ENCODE data around the gene KPNA6. TPM values are rescaled to one million over a fixed set of nuclear protein-coding genes. Genes with fewer than 3 reads are reported as not detected.
A peak's percentile ranks its signal among the peaks of the same experiment; 100 is the strongest.

KPNA6 gene
- polyA plus RNA-seq, 1 donor from 2014 or later = 17.3 TPM

- TF ChIP-seq RAD21 (conservative IDR thresholded peaks at IDR 0.05) (no peak), MXI1 (conservative IDR thresholded peaks at IDR 0.05; ENCODE audit: poor library complexity, severe bottlenecking) (peak; percentile 90), SMC3 (conservative IDR thresholded peaks at IDR 0.05; ENCODE audit: poor library complexity) (peak; percentile 17), TAF1 (IDR thresholded peaks at IDR 0.05; ENCODE audit: low read depth) (no peak), EP300 (conservative IDR thresholded peaks at IDR 0.05; ENCODE audit: poor library complexity, severe bottlenecking) (no peak), EZH2 (IDR thresholded peaks at IDR 0.05; ENCODE audit: borderline replicate concordance, insufficient read depth, low read length, poor library complexity, severe bottlenecking) (no peak), POLR2AphosphoS5 (IDR thresholded peaks at IDR 0.05) (peak; percentile 94)
- TF ChIP-seq, protein P1, sequence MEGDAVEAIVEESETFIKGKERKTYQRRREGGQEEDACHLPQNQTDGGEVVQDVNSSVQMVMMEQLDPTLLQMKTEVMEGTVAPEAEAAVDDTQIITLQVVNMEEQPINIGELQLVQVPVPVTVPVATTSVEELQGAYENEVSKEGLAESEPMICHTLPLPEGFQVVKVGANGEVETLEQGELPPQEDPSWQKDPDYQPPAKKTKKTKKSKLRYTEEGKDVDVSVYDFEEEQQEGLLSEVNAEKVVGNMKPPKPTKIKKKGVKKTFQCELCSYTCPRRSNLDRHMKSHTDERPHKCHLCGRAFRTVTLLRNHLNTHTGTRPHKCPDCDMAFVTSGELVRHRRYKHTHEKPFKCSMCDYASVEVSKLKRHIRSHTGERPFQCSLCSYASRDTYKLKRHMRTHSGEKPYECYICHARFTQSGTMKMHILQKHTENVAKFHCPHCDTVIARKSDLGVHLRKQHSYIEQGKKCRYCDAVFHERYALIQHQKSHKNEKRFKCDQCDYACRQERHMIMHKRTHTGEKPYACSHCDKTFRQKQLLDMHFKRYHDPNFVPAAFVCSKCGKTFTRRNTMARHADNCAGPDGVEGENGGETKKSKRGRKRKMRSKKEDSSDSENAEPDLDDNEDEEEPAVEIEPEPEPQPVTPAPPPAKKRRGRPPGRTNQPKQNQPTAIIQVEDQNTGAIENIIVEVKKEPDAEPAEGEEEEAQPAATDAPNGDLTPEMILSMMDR (IDR thresholded peaks at IDR 0.05; ENCODE audit: poor library complexity, severe bottlenecking) = no peak
- TF ChIP-seq, protein P2, sequence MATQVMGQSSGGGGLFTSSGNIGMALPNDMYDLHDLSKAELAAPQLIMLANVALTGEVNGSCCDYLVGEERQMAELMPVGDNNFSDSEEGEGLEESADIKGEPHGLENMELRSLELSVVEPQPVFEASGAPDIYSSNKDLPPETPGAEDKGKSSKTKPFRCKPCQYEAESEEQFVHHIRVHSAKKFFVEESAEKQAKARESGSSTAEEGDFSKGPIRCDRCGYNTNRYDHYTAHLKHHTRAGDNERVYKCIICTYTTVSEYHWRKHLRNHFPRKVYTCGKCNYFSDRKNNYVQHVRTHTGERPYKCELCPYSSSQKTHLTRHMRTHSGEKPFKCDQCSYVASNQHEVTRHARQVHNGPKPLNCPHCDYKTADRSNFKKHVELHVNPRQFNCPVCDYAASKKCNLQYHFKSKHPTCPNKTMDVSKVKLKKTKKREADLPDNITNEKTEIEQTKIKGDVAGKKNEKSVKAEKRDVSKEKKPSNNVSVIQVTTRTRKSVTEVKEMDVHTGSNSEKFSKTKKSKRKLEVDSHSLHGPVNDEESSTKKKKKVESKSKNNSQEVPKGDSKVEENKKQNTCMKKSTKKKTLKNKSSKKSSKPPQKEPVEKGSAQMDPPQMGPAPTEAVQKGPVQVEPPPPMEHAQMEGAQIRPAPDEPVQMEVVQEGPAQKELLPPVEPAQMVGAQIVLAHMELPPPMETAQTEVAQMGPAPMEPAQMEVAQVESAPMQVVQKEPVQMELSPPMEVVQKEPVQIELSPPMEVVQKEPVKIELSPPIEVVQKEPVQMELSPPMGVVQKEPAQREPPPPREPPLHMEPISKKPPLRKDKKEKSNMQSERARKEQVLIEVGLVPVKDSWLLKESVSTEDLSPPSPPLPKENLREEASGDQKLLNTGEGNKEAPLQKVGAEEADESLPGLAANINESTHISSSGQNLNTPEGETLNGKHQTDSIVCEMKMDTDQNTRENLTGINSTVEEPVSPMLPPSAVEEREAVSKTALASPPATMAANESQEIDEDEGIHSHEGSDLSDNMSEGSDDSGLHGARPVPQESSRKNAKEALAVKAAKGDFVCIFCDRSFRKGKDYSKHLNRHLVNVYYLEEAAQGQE (IDR thresholded peaks at IDR 0.05; ENCODE audit: borderline replicate concordance) = peak; percentile 25
- H3K27ac ChIP-seq (ENCODE audit: low read length) = peak within 1 kb of the TSS; percentile 89
- H3K9me3 ChIP-seq (ENCODE audit: low read length) = no peaks in the 10 kb centered on the region
- peaks cover 22% of the 10 kb centered on the region for H3K79me2 ChIP-seq (replicated peaks; ENCODE audit: insufficient read depth, low read length)
- H3K27me3 ChIP-seq (ENCODE audit: insufficient read depth, low read depth, low read length) = no peaks in the 10 kb centered on the region
- H3K9me2 ChIP-seq (ENCODE audit: insufficient read depth, low read length) = no peaks in the 10 kb centered on the region
- no peaks in the 10 kb centered on the region for H3F3A ChIP-seq (ENCODE audit: insufficient read depth, low read length, poor library complexity, severe bottlenecking)
- H3K4me2 ChIP-seq (ENCODE audit: low read length) = peak within 1 kb of the TSS; percentile 93
- H3K4me3 ChIP-seq (ENCODE audit: low read length) = peak within 1 kb of the TSS; percentile 80
- H3K36me3 ChIP-seq (ENCODE audit: insufficient read depth, low read length) = no peaks in the 10 kb centered on the region
- peak within 1 kb of the TSS; percentile 75 for H2AFZ ChIP-seq (ENCODE audit: low read depth, low read length)
- peak within 1 kb of the TSS; percentile 89 for H3K9ac ChIP-seq (ENCODE audit: low read length)
- H4K20me1 ChIP-seq (ENCODE audit: insufficient read depth) = no peaks in the 10 kb centered on the region
These were observed 114.3 kb downstream of the KPNA6 start, which contains the start of the genes EIF3I and TMEM234 for GRCh38 chr1:32221980-32222755. TSS of gene EIF3I (plus strand) at chr1:32222407. CDS start at chr1:32222442, 35 bp downstream. TSS of gene TMEM234 (minus strand) at chr1:32222353. CDS start at chr1:32222322, 31 bp downstream.

GRCh38 chr1:32223683-32224082, 115.8 kb downstream of the KPNA6 start:
- H3K27ac ChIP-seq (ENCODE audit: low read length) = no peak overlapping the region
- H3K4me2 ChIP-seq (ENCODE audit: low read length) = no peak overlapping the region
- no peak overlapping the region for H3K9ac ChIP-seq (ENCODE audit: low read length)
- H2AFZ ChIP-seq (ENCODE audit: low read depth, low read length) = no peak overlapping the region
- H3K36me3 ChIP-seq (ENCODE audit: insufficient read depth, low read length) = no peaks in the 10 kb centered on the region
- no peaks in the 10 kb centered on the region for H3F3A ChIP-seq (ENCODE audit: insufficient read depth, low read length, poor library complexity, severe bottlenecking)
- H3K4me3 ChIP-seq (ENCODE audit: low read length) = peak overlapping the region; percentile 80
- H3K79me2 ChIP-seq (replicated peaks; ENCODE audit: insufficient read depth, low read length) = peaks cover 22% of the 10 kb centered on the region
- no peaks in the 10 kb centered on the region for H4K20me1 ChIP-seq (ENCODE audit: insufficient read depth)
- no peak for TF ChIP-seq EZH2 (IDR thresholded peaks at IDR 0.05; ENCODE audit: borderline replicate concordance, insufficient read depth, low read length, poor library complexity, severe bottlenecking)
- TF ChIP-seq POLR2AphosphoS5 (IDR thresholded peaks at IDR 0.05) = no peak
- TF ChIP-seq, protein P2 (IDR thresholded peaks at IDR 0.05; ENCODE audit: borderline replicate concordance) = no peak
- no peak for TF ChIP-seq MXI1 (conservative IDR thresholded peaks at IDR 0.05; ENCODE audit: poor library complexity, severe bottlenecking)
- TF ChIP-seq, protein P1 (IDR thresholded peaks at IDR 0.05; ENCODE audit: poor library complexity, severe bottlenecking) = no peak
- no peak for TF ChIP-seq RAD21 (conservative IDR thresholded peaks at IDR 0.05)
- no peak for TF ChIP-seq SMC3 (conservative IDR thresholded peaks at IDR 0.05; ENCODE audit: poor library complexity)
- TF ChIP-seq TAF1 (IDR thresholded peaks at IDR 0.05; ENCODE audit: low read depth) = no peak
- TF ChIP-seq EP300 (conservative IDR thresholded peaks at IDR 0.05; ENCODE audit: poor library complexity, severe bottlenecking) = no peak
- no peaks in the 10 kb centered on the region for H3K27me3 ChIP-seq (ENCODE audit: insufficient read depth, low read depth, low read length)
- no peaks in the 10 kb centered on the region for H3K9me3 ChIP-seq (ENCODE audit: low read length)
- no peaks in the 10 kb centered on the region for H3K9me2 ChIP-seq (ENCODE audit: insufficient read depth, low read length)

All from neural cell (in vitro differentiated cells).